ENCODE measurements around the gene CD207. TPM values are rescaled to one million over a fixed set of nuclear protein-coding genes. Genes with fewer than 3 reads are reported as not detected.

CD207 gene
- total and polyA plus RNA-seq, 2 of the 8 experiments (the other 6 are each of a cell fraction or from before 2014, with no cell fraction given) = not detected

DNA sequence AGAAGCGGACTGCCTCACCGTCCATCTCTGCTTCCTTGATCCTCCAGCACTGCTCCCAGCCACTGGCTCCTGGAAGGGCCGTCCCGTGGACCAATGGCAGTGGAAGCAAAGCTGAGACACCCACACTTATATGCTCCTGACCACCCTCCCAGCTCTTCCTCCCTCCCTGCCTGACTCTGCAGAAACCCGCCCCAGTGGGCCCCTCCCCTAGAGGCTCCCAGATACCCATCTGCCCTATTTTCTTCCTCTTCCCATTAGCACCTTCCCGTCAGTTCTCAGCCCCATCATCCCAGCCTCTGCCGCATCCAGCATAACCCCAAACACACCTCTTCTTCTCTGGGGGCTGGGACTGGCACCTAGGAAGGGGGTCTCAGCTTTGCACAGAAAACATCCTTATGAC is 15.1 kb downstream of the CD207 start, which contains the start of gene CLEC4F (continued):
- TF ChIP-seq, protein P1, sequence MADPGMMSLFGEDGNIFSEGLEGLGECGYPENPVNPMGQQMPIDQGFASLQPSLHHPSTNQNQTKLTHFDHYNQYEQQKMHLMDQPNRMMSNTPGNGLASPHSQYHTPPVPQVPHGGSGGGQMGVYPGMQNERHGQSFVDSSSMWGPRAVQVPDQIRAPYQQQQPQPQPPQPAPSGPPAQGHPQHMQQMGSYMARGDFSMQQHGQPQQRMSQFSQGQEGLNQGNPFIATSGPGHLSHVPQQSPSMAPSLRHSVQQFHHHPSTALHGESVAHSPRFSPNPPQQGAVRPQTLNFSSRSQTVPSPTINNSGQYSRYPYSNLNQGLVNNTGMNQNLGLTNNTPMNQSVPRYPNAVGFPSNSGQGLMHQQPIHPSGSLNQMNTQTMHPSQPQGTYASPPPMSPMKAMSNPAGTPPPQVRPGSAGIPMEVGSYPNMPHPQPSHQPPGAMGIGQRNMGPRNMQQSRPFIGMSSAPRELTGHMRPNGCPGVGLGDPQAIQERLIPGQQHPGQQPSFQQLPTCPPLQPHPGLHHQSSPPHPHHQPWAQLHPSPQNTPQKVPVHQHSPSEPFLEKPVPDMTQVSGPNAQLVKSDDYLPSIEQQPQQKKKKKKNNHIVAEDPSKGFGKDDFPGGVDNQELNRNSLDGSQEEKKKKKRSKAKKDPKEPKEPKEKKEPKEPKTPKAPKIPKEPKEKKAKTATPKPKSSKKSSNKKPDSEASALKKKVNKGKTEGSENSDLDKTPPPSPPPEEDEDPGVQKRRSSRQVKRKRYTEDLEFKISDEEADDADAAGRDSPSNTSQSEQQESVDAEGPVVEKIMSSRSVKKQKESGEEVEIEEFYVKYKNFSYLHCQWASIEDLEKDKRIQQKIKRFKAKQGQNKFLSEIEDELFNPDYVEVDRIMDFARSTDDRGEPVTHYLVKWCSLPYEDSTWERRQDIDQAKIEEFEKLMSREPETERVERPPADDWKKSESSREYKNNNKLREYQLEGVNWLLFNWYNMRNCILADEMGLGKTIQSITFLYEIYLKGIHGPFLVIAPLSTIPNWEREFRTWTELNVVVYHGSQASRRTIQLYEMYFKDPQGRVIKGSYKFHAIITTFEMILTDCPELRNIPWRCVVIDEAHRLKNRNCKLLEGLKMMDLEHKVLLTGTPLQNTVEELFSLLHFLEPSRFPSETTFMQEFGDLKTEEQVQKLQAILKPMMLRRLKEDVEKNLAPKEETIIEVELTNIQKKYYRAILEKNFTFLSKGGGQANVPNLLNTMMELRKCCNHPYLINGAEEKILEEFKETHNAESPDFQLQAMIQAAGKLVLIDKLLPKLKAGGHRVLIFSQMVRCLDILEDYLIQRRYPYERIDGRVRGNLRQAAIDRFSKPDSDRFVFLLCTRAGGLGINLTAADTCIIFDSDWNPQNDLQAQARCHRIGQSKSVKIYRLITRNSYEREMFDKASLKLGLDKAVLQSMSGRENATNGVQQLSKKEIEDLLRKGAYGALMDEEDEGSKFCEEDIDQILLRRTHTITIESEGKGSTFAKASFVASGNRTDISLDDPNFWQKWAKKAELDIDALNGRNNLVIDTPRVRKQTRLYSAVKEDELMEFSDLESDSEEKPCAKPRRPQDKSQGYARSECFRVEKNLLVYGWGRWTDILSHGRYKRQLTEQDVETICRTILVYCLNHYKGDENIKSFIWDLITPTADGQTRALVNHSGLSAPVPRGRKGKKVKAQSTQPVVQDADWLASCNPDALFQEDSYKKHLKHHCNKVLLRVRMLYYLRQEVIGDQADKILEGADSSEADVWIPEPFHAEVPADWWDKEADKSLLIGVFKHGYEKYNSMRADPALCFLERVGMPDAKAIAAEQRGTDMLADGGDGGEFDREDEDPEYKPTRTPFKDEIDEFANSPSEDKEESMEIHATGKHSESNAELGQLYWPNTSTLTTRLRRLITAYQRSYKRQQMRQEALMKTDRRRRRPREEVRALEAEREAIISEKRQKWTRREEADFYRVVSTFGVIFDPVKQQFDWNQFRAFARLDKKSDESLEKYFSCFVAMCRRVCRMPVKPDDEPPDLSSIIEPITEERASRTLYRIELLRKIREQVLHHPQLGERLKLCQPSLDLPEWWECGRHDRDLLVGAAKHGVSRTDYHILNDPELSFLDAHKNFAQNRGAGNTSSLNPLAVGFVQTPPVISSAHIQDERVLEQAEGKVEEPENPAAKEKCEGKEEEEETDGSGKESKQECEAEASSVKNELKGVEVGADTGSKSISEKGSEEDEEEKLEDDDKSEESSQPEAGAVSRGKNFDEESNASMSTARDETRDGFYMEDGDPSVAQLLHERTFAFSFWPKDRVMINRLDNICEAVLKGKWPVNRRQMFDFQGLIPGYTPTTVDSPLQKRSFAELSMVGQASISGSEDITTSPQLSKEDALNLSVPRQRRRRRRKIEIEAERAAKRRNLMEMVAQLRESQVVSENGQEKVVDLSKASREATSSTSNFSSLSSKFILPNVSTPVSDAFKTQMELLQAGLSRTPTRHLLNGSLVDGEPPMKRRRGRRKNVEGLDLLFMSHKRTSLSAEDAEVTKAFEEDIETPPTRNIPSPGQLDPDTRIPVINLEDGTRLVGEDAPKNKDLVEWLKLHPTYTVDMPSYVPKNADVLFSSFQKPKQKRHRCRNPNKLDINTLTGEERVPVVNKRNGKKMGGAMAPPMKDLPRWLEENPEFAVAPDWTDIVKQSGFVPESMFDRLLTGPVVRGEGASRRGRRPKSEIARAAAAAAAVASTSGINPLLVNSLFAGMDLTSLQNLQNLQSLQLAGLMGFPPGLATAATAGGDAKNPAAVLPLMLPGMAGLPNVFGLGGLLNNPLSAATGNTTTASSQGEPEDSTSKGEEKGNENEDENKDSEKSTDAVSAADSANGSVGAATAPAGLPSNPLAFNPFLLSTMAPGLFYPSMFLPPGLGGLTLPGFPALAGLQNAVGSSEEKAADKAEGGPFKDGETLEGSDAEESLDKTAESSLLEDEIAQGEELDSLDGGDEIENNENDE (IDR thresholded peaks at IDR 0.05; ENCODE audit: insufficient replicate concordance, low read length) = no peak
- no peak for TF ChIP-seq CTBP2 (IDR thresholded peaks at IDR 0.05; ENCODE audit: borderline replicate concordance, insufficient read depth, insufficient read length, low read length)
- TF ChIP-seq SIN3A (conservative IDR thresholded peaks at IDR 0.05 in 1 of 2, IDR thresholded peaks at IDR 0.05 in 1 of 2; ENCODE audit: low read depth in 1 of 2, low read length in 2 of 2) = no peak
- no peak for TF ChIP-seq NANOG (IDR thresholded peaks at IDR 0.05; ENCODE audit: insufficient read depth, low read depth, low read length, poor library complexity, severe bottlenecking)
- TF ChIP-seq YY1 (IDR thresholded peaks at IDR 0.05; ENCODE audit: low read depth, low read length) = no peak

Data from H1 (cell line).